NCI-H2107 treated with DMSO at 0.1 percent for 48 hours (cell line): ENCODE data around the gene LRRC71.

Source experiments
- DNase-seq: peaks from one replicate; lab custom pipeline; 2025; ENCODE audit not compliant: unreplicated experiment; lab: John Stamatoyannopoulos, UW

Gene LRRC71

GRCh38 chr1:156892190-156893047 is 28.0 kb upstream of the LRRC71 start:
- DNase-seq: peak; percentile 39

- DNase-seq: no peak
These were observed 27.1 kb upstream of the LRRC71 start, which contains the start of gene PEAR1 for GRCh38 chr1:156893048-156893953. Gene PEAR1 (plus strand): TSS chr1:156893718. CDS start chr1:156903927, 10,209 bp downstream.

GRCh38 chr1:156894001-156894400 is 26.4 kb upstream of the LRRC71 start:
- DNase-seq: no peak

- DNase-seq: no peak
These were observed 25.5 kb upstream of the LRRC71 start for GRCh38 chr1:156894711-156895454.

- no peak for DNase-seq
These were observed 25.0 kb upstream of the LRRC71 start for GRCh38 chr1:156895455-156895812.

GRCh38 chr1:156895927-156896326 is 24.5 kb upstream of the LRRC71 start:
- no peak for DNase-seq

GRCh38 chr1:156896490-156897033 is 23.9 kb upstream of the LRRC71 start:
- DNase-seq: no peak

GRCh38 chr1:156897078-156897825 is 23.2 kb upstream of the LRRC71 start:
- DNase-seq: no peak

- DNase-seq: no peak
These were observed 22.3 kb upstream of the LRRC71 start for GRCh38 chr1:156898161-156898566.

- DNase-seq: no peak
These were observed 21.3 kb upstream of the LRRC71 start for GRCh38 chr1:156898971-156899664.

GRCh38 chr1:156899956-156900718 is 20.3 kb upstream of the LRRC71 start:
- no peak for DNase-seq

- DNase-seq: no peak
These were observed 19.4 kb upstream of the LRRC71 start for GRCh38 chr1:156900896-156901589.

GRCh38 chr1:156901590-156901900 is 18.9 kb upstream of the LRRC71 start:
- DNase-seq: no peak

- no peak for DNase-seq
These were observed 18.2 kb upstream of the LRRC71 start for GRCh38 chr1:156901966-156902915.

- no peak for DNase-seq
These were observed 16.9 kb upstream of the LRRC71 start for GRCh38 chr1:156903328-156904091.

- DNase-seq: no peak
These were observed 16.1 kb upstream of the LRRC71 start for GRCh38 chr1:156904187-156904959.
